Uterus (tissue), 4 donors: Measurements from ENCODE around the gene FOXA3. TPM values are rescaled to one million over a fixed set of nuclear protein-coding genes. Genes with fewer than 3 reads are reported as not detected.

ENCODE experiments used
- DNase-seq, 2 donors: peaks; one replicate each; pipeline ENCODE4 v3.0.0-alpha.2; 2019 to 2020
- H3K27ac ChIP-seq, 2 donors: fragments of 200-600 bp; sonication (generic); 1 replicate in 1 of 2; 2 replicates in 1 of 2; pipeline ENCODE4 v1.5.1; 2016 to 2018
- H3K27me3 ChIP-seq, 2 donors: fragments of 200-600 bp; sonication (generic); one replicate each; pipeline ENCODE4 v1.5.1; 2018 to 2019; ENCODE audit warnings: control low read depth in 1 of 2
- H3K36me3 ChIP-seq, 2 donors: fragments of 200-600 bp; sonication (generic); one replicate each; pipeline ENCODE4 v1.5.1; 2019; ENCODE audit warnings: control low read depth in 1 of 2
- H3K4me1 ChIP-seq, 2 donors: fragments of 200-600 bp; sonication (generic); one replicate each; pipeline ENCODE4 v1.5.1; 2018 to 2019; ENCODE audit warnings: control low read depth in 1 of 2
- H3K4me3 ChIP-seq, 2 donors: fragments of 200-600 bp; sonication (generic); 1 replicate in 1 of 2; 2 replicates in 1 of 2; pipeline ENCODE4 v1.5.1; 2018 to 2019; ENCODE audit warnings: mild to moderate bottlenecking in 1 of 2
- H3K9me3 ChIP-seq, 2 donors: fragments of 200-600 bp; sonication (generic); one replicate each; pipeline ENCODE4 v1.5.1; 2019; ENCODE audit warnings: control low read depth in 1 of 2
- CTCF ChIP-seq, 4 experiments: fragments of 200-600 bp in 2 of 4; fragments of 450-650 bp in 2 of 4; sonication (generic) in 2 of 4; IDR thresholded peaks; one replicate each; pipeline ENCODE4 v1.5.1; 2016 to 2019; ENCODE audit warnings: antibody characterized with exemption in 4 of 4, mild to moderate bottlenecking in 2 of 4, moderate library complexity in 1 of 4
- POLR2A ChIP-seq, 2 donors: fragments of 450-650 bp; IDR thresholded peaks; one replicate each; pipeline ENCODE4 v1.6.1; 2016; ENCODE audit warnings: antibody characterized with exemption in 2 of 2, mild to moderate bottlenecking in 1 of 2, moderate library complexity in 1 of 2
- intact Hi-C: fragments of 100-400 bp; cut with DNase I; formaldehyde crosslinking; loops from one replicate; pipeline ENCODE4 v1.15.1; 2023; ENCODE audit warnings: low total_unique reads
- total RNA-seq, 4 donors: library from RNA; depleted of rRNA in 3 of 4; stranded (reverse); fragments of >200 nt in 3 of 4; gene quantifications; one replicate each; pipeline versions ENCODE4 v1.1.0 to v1.2.4, GENCODE V29; 2014 to 2023
- donor health status: DM: yes; HTN: yes; CAD: no.

The FOXA3 gene
- total RNA-seq, 4 donors from 2014 or later = not detected

- Histone ChIP-seq H3K27ac (no peak overlapping the region), H3K36me3 (no peaks in the 10 kb centered on the region), H3K27me3 (no peaks in the 10 kb centered on the region), H3K4me3 (no peak overlapping the region), H3K9me3 (no peaks in the 10 kb centered on the region), H3K4me1 (peaks cover 7 to 24% of the 10 kb centered on the region in 2 donors)
- DNase-seq = no peak
- intact Hi-C loops = no loop called here
- TF ChIP-seq CTCF (IDR thresholded peaks at IDR 0.05) (no peak), POLR2A (IDR thresholded peaks at IDR 0.05) (no peak)
Measured at GRCh38 chr19:45879971-45880370, 15.8 kb downstream of the FOXA3 start.

GRCh38 chr19:45881082-45881908, 17.2 kb downstream of the FOXA3 start:
- no peak for DNase-seq
- Histone ChIP-seq H3K36me3 (no peaks in the 10 kb centered on the region), H3K4me3 (no peak overlapping the region), H3K27ac (no peak overlapping the region), H3K4me1 (peaks cover 7 to 30% of the 10 kb centered on the region in 2 donors), H3K27me3 (no peaks in the 10 kb centered on the region), H3K9me3 (no peaks in the 10 kb centered on the region)
- TF ChIP-seq CTCF (IDR thresholded peaks at IDR 0.05) (no peak), POLR2A (IDR thresholded peaks at IDR 0.05) (no peak)
- intact Hi-C loops = no loop called here

- H3K4me3 ChIP-seq = no peak overlapping the region
Measured at GRCh38 chr19:45881909-45882528, 17.9 kb downstream of the FOXA3 start.

GRCh38 chr19:45882652-45883585, 18.8 kb downstream of the FOXA3 start:
- DNase-seq = peak; percentile 71 to 81
- Histone ChIP-seq H3K4me3 (peak overlapping the region in 1 of 2 donors; percentile 2), H3K9me3 (no peaks in the 10 kb centered on the region), H3K27me3 (no peaks in the 10 kb centered on the region), H3K27ac (no peak overlapping the region), H3K36me3 (no peaks in the 10 kb centered on the region), H3K4me1 (peaks cover 7 to 30% of the 10 kb centered on the region in 2 donors)
- intact Hi-C loops = no loop called here
- TF ChIP-seq CTCF (IDR thresholded peaks at IDR 0.05) = peak; percentile 58 to 91 (median 84)
- TF ChIP-seq POLR2A (IDR thresholded peaks at IDR 0.05) = peak in 1 of 2 donors; percentile 35

More at GRCh38 chr19:45881909-45882528, 17.9 kb downstream of the FOXA3 start:
- H3K36me3 ChIP-seq = no peaks in the 10 kb centered on the region
- no peak overlapping the region for H3K27ac ChIP-seq
- peaks cover 7 to 30% of the 10 kb centered on the region in 2 donors for H3K4me1 ChIP-seq
- H3K9me3 ChIP-seq = no peaks in the 10 kb centered on the region
- H3K27me3 ChIP-seq = no peaks in the 10 kb centered on the region
- DNase-seq = no peak
- intact Hi-C loops = no loop called here
- no peak for TF ChIP-seq POLR2A (IDR thresholded peaks at IDR 0.05)

GRCh38 chr19:45883586-45883880, 19.4 kb downstream of the FOXA3 start:
- no peak overlapping the region for H3K27ac ChIP-seq
- TF ChIP-seq CTCF (IDR thresholded peaks at IDR 0.05) (peak in 1 of 4 experiments; percentile 1), POLR2A (IDR thresholded peaks at IDR 0.05) (no peak)
- DNase-seq = no peak
- no peak overlapping the region for H3K4me3 ChIP-seq
- H3K9me3 ChIP-seq = no peaks in the 10 kb centered on the region
- intact Hi-C loops = no loop called here
- H3K36me3 ChIP-seq = no peaks in the 10 kb centered on the region
- peaks cover 7 to 30% of the 10 kb centered on the region in 2 donors for H3K4me1 ChIP-seq
- H3K27me3 ChIP-seq = no peaks in the 10 kb centered on the region
